Activated T-cell treated with anti-CD3 and anti-CD28 coated beads for 48 hours (primary cell): Measurements from ENCODE around the gene SPACA7.

Source experiments
- DNase-seq: peaks from one replicate; pipeline ENCODE4 v3.0.0-alpha.2; 2020; ENCODE audit warnings: low read depth

The SPACA7 gene

GRCh38 chr13:112466132-112467058, 90.2 kb downstream of the SPACA7 start:
- no peak for DNase-seq

- no peak for DNase-seq
Measured at GRCh38 chr13:112467236-112467635, 91.1 kb downstream of the SPACA7 start.

- DNase-seq = no peak
Measured at GRCh38 chr13:112468069-112468468, 91.9 kb downstream of the SPACA7 start.

- DNase-seq = no peak
Measured at GRCh38 chr13:112469071-112469745, 93.1 kb downstream of the SPACA7 start.

- no peak for DNase-seq
Measured at GRCh38 chr13:112473818-112474217, 97.7 kb downstream of the SPACA7 start.

GRCh38 chr13:112474869-112475268, 98.7 kb downstream of the SPACA7 start:
- no peak for DNase-seq

GRCh38 chr13:112475889-112476288, 99.7 kb downstream of the SPACA7 start:
- DNase-seq = no peak

- DNase-seq = no peak
Measured at GRCh38 chr13:112477070-112477619, 101.0 kb downstream of the SPACA7 start.

- DNase-seq = no peak
Measured at GRCh38 chr13:112479389-112479788, 103.2 kb downstream of the SPACA7 start.

- no peak for DNase-seq
Measured at GRCh38 chr13:112481458-112481857, 105.3 kb downstream of the SPACA7 start.

GRCh38 chr13:112483299-112483698, 107.1 kb downstream of the SPACA7 start:
- DNase-seq = no peak
